ENCODE data around the gene MED12L. TPM values are rescaled to one million over a fixed set of nuclear protein-coding genes. Genes with fewer than 3 reads are reported as not detected.
A peak's percentile ranks its signal among the peaks of the same experiment; 100 is the strongest.

Gene MED12L
- total and polyA plus RNA-seq, 2 donors from 2014 or later, result 0.13 to 0.82 TPM

- no peaks in the 10 kb centered on the region for H3K36me3 ChIP-seq (ENCODE audit: control insufficient read depth in 2 of 3, insufficient read depth in 3 of 3, low read length in 3 of 3)
- intact Hi-C loops (cut with DNase I), result no loop called here
- DNase-seq, result peak in 4 of 5 donors; percentile 79 to 87 (median 83)
- H3K27ac ChIP-seq (ENCODE audit: low read depth in 2 of 2, low read length in 2 of 2), result no peak overlapping the region
- H3K9me3 ChIP-seq (ENCODE audit: control insufficient read depth in 2 of 3, insufficient read depth in 1 of 3, low read length in 3 of 3), result no peaks in the 10 kb centered on the region
- no peak overlapping the region for H3K9ac ChIP-seq (ENCODE audit: low read length in 3 of 3)
- H3K4me3 ChIP-seq (ENCODE audit: low read length in 3 of 3), result no peak overlapping the region
- H3K27me3 ChIP-seq (ENCODE audit: control insufficient read depth, insufficient read depth, low read length), result no peaks in the 10 kb centered on the region
- no peak for FAIRE-seq
- no peaks in the 10 kb centered on the region for H3K4me1 ChIP-seq (ENCODE audit: control insufficient read depth in 2 of 3, insufficient read depth in 2 of 3, low read depth in 1 of 3, low read length in 3 of 3)
- no peak for TF ChIP-seq CTCF (IDR thresholded peaks at IDR 0.05; ENCODE audit: borderline replicate concordance, extremely low read depth, insufficient read depth)
These were observed 16.0 kb downstream of the MED12L start for GRCh38 chr3:151101270-151101969.

GRCh38 chr3:151106311-151106710 is 20.8 kb downstream of the MED12L start:
- FAIRE-seq, result no peak
- TF ChIP-seq CTCF (IDR thresholded peaks at IDR 0.05; ENCODE audit: borderline replicate concordance, extremely low read depth, insufficient read depth), result no peak

GRCh38 chr3:151107177-151107576 is 21.7 kb downstream of the MED12L start:
- intact Hi-C loops (cut with DNase I), result no loop called here
- Histone ChIP-seq H3K27ac (ENCODE audit: low read depth in 2 of 2, low read length in 2 of 2) (no peak overlapping the region), H3K4me1 (ENCODE audit: control insufficient read depth in 2 of 3, insufficient read depth in 2 of 3, low read depth in 1 of 3, low read length in 3 of 3) (no peaks in the 10 kb centered on the region), H3K27me3 (ENCODE audit: control insufficient read depth, insufficient read depth, low read length) (no peaks in the 10 kb centered on the region), H3K9ac (ENCODE audit: low read length in 3 of 3) (no peak overlapping the region), H3K36me3 (ENCODE audit: control insufficient read depth in 2 of 3, insufficient read depth in 3 of 3, low read length in 3 of 3) (no peaks in the 10 kb centered on the region), H3K9me3 (ENCODE audit: control insufficient read depth in 2 of 3, insufficient read depth in 1 of 3, low read length in 3 of 3) (no peaks in the 10 kb centered on the region), H3K4me3 (ENCODE audit: low read length in 3 of 3) (no peak overlapping the region)
- no peak for FAIRE-seq
- peak in 1 of 5 donors; percentile 24 for DNase-seq
- no peak for TF ChIP-seq CTCF (IDR thresholded peaks at IDR 0.05; ENCODE audit: borderline replicate concordance, extremely low read depth, insufficient read depth)

More at GRCh38 chr3:151106311-151106710, 20.8 kb downstream of the MED12L start:
- Histone ChIP-seq H3K27ac (ENCODE audit: low read depth in 2 of 2, low read length in 2 of 2) (no peak overlapping the region), H3K27me3 (ENCODE audit: control insufficient read depth, insufficient read depth, low read length) (no peaks in the 10 kb centered on the region), H3K36me3 (ENCODE audit: control insufficient read depth in 2 of 3, insufficient read depth in 3 of 3, low read length in 3 of 3) (no peaks in the 10 kb centered on the region), H3K9ac (ENCODE audit: low read length in 3 of 3) (no peak overlapping the region), H3K9me3 (ENCODE audit: control insufficient read depth in 2 of 3, insufficient read depth in 1 of 3, low read length in 3 of 3) (no peaks in the 10 kb centered on the region), H3K4me3 (ENCODE audit: low read length in 3 of 3) (no peak overlapping the region), H3K4me1 (ENCODE audit: control insufficient read depth in 2 of 3, insufficient read depth in 2 of 3, low read depth in 1 of 3, low read length in 3 of 3) (no peaks in the 10 kb centered on the region)
- intact Hi-C loops (cut with DNase I), result no loop called here
- no peak for DNase-seq

Data from kidney (tissue), 14 donors.